Tibial artery (tissue), 4 donors: Measurements from ENCODE around the gene LYRM4.
A peak's percentile ranks its signal among the peaks of the same experiment; 100 is the strongest.

Experiments used
- DNase-seq, 2 donors: peaks; one replicate each; pipeline ENCODE4 v3.0.0-alpha.2; 2019
- H3K27ac ChIP-seq, 2 donors: fragments of 200-600 bp; sonication (generic) in 1 of 2; 1 replicate in 1 of 2; 2 replicates in 1 of 2; pipeline ENCODE4 v1.5.1; 2018 to 2019; ENCODE audit warnings: mild to moderate bottlenecking in 1 of 2
- H3K27me3 ChIP-seq, 2 donors: fragments of 200-600 bp; sonication (generic) in 1 of 2; one replicate each; pipeline versions ENCODE4 v1.5.1 to v1.6.0; 2016 to 2019
- H3K36me3 ChIP-seq, 3 donors: fragments of 200-600 bp; sonication (generic) in 2 of 3; one replicate each; pipeline ENCODE4 v1.5.1; 2016 to 2019; ENCODE audit warnings: mild to moderate bottlenecking in 2 of 3
- H3K4me1 ChIP-seq, 4 donors: fragments of 200-600 bp; sonication (generic) in 2 of 4; 1 replicate in 3 of 4; 2 replicates in 1 of 4; pipeline ENCODE4 v1.5.1; 2016 to 2019
- H3K4me3 ChIP-seq, 2 donors: fragments of 200-600 bp; sonication (generic) in 1 of 2; 1 replicate in 1 of 2; 2 replicates in 1 of 2; pipeline ENCODE4 v1.5.1; 2018 to 2019; ENCODE audit warnings: mild to moderate bottlenecking in 2 of 2
- H3K9me3 ChIP-seq, 3 donors: fragments of 200-600 bp; sonication (generic) in 1 of 3; one replicate each; pipeline ENCODE4 v1.5.1; 2016 to 2019
- CTCF ChIP-seq, 2 experiments: fragments of 200-600 bp in 1 of 2; fragments of 450-650 bp in 1 of 2; IDR thresholded peaks; one replicate each; pipeline ENCODE4 v1.5.1; 2017 to 2019; ENCODE audit warnings: antibody characterized with exemption in 2 of 2, mild to moderate bottlenecking in 1 of 2, moderate library complexity in 1 of 2
- intact Hi-C: fragments of 100-400 bp; cut with DNase I; formaldehyde crosslinking; loops from one replicate; pipeline ENCODE4 v1.15.0; 2023; ENCODE audit warnings: low total_unique reads

Gene LYRM4

GRCh38 chr6:5261545-5262109 lies 877 bp upstream of the LYRM4 start:
- H3K4me3 ChIP-seq = peak overlapping the region; percentile 83 to 91
- DNase-seq = no peak
- no peak for TF ChIP-seq CTCF (IDR thresholded peaks at IDR 0.05)
- H3K27me3 ChIP-seq = no peaks in the 10 kb centered on the region
- no peaks in the 10 kb centered on the region for H3K36me3 ChIP-seq
- intact Hi-C loops = loop anchor here (2.0 kb wide), 1 partner anchor 53 kb away; no protein-coding TSS in a partner anchor
- H3K4me1 ChIP-seq = peaks cover 0 to 19% (median 12%) of the 10 kb centered on the region in 4 donors
- H3K9me3 ChIP-seq = no peaks in the 10 kb centered on the region
- H3K27ac ChIP-seq = peak overlapping the region; percentile 96 to 97

- Histone ChIP-seq H3K9me3 (no peaks in the 10 kb centered on the region), H3K4me3 (peak overlapping the region; percentile 83 to 91), H3K27ac (peak overlapping the region; percentile 96 to 97), H3K27me3 (no peaks in the 10 kb centered on the region), H3K4me1 (peaks cover 0 to 19% (median 12%) of the 10 kb centered on the region in 4 donors), H3K36me3 (no peaks in the 10 kb centered on the region)
- DNase-seq = peak in 1 of 2 donors; percentile 27
- intact Hi-C loops = loop anchor here (2.0 kb wide), 1 partner anchor 51 kb away; no protein-coding TSS in a partner anchor
- TF ChIP-seq CTCF (IDR thresholded peaks at IDR 0.05) = no peak
Measured at GRCh38 chr6:5260111-5260620, 584 bp downstream of the LYRM4 start.

- intact Hi-C loops = no loop called here
- no peaks in the 10 kb centered on the region for H3K9me3 ChIP-seq
Measured at GRCh38 chr6:5259428-5259827, 1.3 kb downstream of the LYRM4 start.

GRCh38 chr6:5257400-5257799 lies 3.4 kb downstream of the LYRM4 start:
- DNase-seq = no peak
- Histone ChIP-seq H3K4me1 (peaks cover 0 to 13% (median 11%) of the 10 kb centered on the region in 4 donors), H3K36me3 (peaks cover 0 to 3% (median 0%) of the 10 kb centered on the region in 3 donors), H3K9me3 (no peaks in the 10 kb centered on the region), H3K27ac (no peak overlapping the region), H3K27me3 (no peaks in the 10 kb centered on the region), H3K4me3 (no peak overlapping the region)
- intact Hi-C loops = no loop called here
- TF ChIP-seq CTCF (IDR thresholded peaks at IDR 0.05) = no peak

More at GRCh38 chr6:5259428-5259827, 1.3 kb downstream of the LYRM4 start:
- H3K4me1 ChIP-seq = peaks cover 0 to 19% (median 12%) of the 10 kb centered on the region in 4 donors
- no peaks in the 10 kb centered on the region for H3K27me3 ChIP-seq
- no peak for TF ChIP-seq CTCF (IDR thresholded peaks at IDR 0.05)
- H3K27ac ChIP-seq = peak overlapping the region; percentile 96 to 97
- peak overlapping the region; percentile 83 to 91 for H3K4me3 ChIP-seq
- no peaks in the 10 kb centered on the region for H3K36me3 ChIP-seq
- no peak for DNase-seq

- intact Hi-C loops = no loop called here
- H3K9me3 ChIP-seq = no peaks in the 10 kb centered on the region
- H3K4me3 ChIP-seq = no peak overlapping the region
Measured at GRCh38 chr6:5256952-5257351, 3.8 kb downstream of the LYRM4 start.

More at GRCh38 chr6:5256952-5257351, 3.8 kb downstream of the LYRM4 start:
- TF ChIP-seq CTCF (IDR thresholded peaks at IDR 0.05) = no peak
- Histone ChIP-seq H3K27me3 (no peaks in the 10 kb centered on the region), H3K27ac (no peak overlapping the region), H3K36me3 (peaks cover 0 to 3% (median 0%) of the 10 kb centered on the region in 3 donors), H3K4me1 (peaks cover 0 to 9% (median 8%) of the 10 kb centered on the region in 4 donors)
- no peak for DNase-seq
